ENCODE measurements around the gene PIF1.
"Not testable (repeated sequence)": the region's sequence is repeated elsewhere in the genome, so short reads cannot be mapped to it uniquely, and the experiment has no call there.

PIF1 gene

DNA sequence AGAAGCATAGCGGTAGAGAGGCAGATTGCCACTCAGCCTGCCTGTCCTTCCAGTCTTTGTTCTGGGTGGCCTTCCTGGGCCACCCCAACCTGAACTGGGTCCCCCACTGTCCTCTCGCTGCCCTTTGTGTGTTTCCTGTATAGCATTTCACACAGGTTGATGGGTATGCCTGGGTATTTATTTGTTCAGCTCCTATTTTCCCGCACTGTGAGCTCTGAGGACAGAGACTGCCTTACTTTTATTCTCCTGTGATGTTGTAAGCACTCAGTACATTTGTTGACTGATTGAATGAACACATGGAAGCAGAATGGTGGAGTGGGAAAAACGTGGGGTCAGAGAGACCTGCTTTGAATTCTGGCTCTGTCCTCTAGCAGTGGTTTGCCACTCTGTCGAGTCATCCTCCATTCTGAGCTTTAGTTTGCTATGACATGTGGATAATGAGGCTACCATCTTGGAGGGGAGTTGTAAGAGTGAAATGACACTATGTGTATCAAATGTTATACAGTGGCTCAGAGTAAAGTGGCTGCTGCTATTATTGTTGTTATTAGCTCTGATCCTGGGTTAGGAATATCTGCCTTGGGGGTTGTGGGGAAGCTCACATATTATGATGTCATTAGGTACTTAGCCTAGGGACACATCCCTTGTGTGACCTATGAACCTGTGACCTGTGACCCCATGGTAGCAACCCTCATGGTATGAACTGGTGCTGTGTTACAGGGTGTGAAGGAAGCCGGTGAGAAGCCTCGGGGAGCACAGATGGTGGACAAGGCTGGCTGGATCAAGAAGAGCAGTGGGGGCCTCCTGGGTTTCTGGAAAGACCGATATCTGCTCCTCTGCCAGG is 22.6 kb upstream of the PIF1 start:
- DNase-seq, result no peak

DNA sequence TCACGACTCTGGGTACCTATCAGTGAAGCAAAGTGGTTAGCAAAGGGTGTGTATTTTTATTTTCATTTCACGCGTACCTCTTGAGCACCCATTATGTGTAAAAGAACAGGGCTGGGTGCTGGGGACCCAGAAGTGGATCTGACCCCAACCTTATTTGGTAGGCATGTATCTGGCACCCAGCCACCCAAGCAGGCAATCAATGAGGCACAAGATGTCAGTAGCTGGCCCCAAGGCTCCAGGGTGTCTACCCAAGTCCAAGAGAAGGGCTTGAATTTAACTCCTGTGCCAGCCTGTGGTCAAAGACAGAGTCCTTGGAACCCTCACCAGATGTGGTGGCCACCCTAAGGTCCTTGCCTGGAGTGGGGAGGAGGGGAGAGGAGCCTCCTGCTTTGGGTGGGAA is 22.0 kb upstream of the PIF1 start:
- DNase-seq, result no peak

DNA sequence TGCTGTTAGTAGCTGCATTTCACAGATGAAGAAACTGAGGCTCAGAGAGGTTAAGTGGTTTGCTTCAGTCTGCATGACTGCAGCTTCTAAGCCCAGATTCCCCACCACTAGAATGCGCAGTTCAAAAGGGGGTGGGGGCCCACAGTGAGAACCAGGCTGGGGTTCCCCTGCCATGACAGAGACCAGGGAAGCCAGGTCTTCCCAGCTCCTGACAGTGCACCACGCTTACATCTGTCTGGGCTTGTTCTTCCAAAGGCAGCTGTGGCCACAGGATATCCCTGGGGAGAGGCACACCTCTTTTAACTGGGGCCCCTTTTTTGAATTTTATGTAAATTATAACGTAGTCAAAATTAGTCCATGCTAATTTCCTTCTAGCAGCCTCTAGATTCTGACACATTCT is 21.6 kb upstream of the PIF1 start:
- no peak for DNase-seq

DNA sequence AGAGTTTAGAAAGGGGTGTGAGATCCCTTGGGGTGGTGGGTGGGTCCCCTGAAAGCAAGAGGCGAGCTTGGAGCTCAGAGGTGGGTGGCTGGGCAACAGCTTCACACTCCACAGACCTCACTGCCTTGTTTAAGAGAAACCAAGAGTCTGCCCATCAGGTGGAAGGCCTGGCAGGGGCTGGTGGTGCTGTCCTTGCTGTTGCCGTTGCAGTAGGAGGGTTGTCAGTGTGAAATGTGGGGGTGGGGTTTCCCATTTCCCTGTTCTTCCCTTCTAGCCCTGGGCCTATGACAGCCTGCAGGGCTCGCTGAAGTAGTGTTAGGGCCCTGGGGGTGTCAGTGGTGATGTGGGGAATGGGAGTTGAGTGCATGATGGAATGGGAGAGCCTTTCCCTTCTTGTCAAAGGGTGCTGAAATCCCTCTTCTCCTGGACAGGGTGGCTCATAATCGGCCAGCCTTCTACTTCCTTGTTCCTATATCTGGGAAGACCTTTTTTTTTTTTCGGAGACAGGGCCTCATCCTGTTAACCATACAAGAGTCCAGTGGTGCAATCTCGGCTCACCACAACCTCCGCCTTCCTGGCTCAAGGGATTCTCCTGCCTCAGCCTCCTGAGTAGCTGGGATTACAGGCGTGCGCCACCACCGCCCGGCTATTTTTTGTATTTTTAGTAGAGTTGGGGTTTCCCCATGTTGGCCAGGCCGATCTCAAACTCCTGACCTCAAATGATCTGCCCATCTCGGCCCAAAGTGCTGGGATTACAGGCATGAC is 20.6 kb upstream of the PIF1 start:
- DNase-seq, result no peak

DNA sequence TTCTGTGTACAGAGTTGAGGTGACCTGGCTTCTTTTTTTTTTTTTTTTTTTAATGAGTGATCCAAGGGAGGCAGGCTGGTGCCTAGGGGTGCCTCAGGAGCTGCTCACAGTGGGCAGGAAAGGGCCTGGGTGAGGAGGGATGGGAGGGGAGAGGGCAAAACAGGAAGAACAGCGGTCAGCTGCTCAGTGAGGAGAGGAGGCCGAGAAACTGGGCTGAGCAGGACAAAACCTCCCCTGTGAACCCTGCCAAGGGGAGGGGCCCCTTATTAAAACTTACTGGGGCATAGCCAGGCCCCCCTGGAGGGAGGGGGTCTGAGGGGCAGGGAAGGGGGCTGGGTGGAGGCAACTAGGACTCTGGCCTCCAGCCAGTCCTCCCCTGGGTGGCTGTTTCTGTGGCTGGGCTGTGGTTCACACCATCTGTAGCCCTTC is 19.8 kb upstream of the PIF1 start:
- DNase-seq, result no peak

DNA sequence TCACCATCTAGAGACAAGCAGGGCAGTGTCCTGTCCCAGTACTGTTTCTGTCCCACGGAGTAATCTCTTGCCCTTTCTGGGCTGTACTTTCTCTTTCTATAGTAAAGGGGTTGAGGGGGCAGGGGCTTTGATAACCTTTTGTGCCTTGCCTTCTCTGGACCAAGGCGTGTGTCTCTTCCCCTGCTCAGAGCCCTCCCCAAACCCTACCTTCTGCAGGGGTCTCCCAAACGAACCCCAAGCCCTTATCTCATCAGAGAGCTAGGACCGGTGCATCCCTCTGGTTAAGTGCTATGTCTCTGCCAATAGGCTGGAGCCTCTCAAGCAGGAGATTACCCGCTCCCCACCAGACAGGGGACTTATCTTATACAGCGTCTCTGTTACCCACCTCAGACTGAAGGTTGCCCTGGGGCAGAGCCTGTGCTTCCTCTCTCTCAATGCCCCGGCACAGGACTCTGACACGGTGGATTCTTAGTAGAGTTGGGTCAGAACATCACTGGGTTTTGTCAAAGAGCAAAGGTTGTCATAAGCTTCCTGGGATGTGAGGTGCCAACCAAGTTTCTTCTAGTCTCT is 19.2 kb upstream of the PIF1 start:
- DNase-seq, result no peak

DNA sequence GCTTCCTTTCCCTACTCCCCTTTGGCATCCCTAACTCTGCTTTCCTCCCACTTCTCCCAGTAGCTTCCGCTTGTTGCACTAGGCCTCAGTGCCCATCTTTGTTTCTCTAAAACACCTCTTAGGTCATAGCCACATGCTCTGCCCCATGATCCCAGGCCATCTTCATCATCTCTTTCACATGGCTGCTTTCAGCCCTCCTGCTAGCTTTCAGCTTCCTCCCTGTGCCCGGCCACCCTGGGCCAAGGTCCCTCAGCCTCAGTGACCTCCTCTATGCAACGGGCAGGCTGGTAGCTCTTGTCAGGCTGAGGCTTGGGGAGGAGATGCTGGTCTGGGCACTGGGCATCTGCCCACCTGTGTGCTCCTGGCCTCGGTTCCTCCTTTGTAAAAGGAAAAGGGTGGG is 18.5 kb upstream of the PIF1 start:
- DNase-seq, result no peak

DNA sequence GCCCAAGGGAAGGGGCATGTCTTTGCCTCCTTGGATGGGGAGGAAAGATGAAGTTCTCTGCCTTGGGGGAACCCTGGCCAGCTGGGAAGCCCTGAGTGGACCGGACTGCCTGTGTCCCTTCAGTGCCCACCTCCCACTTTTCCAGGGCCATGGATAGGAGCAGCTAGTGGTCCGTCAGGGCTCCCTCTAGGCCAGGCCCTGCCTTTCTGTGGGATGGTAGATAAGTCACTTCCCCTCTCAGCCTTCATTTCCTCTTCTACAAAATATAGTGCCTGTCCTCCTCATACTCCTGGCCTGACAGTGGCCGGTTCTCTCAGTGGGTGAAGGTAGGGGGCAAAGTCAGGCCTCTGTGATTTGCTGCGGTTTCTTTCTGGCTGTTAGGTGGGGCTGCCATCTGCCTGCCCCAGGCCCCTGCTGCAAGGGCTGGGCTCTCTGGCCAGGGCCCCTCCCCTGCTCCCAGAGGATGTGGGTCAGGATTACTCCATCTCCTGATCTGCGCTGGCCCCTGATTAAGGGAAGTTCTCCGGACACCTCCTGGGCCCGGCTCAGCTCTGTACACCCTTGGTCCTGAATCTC is 17.6 kb upstream of the PIF1 start:
- DNase-seq, result no peak

DNA sequence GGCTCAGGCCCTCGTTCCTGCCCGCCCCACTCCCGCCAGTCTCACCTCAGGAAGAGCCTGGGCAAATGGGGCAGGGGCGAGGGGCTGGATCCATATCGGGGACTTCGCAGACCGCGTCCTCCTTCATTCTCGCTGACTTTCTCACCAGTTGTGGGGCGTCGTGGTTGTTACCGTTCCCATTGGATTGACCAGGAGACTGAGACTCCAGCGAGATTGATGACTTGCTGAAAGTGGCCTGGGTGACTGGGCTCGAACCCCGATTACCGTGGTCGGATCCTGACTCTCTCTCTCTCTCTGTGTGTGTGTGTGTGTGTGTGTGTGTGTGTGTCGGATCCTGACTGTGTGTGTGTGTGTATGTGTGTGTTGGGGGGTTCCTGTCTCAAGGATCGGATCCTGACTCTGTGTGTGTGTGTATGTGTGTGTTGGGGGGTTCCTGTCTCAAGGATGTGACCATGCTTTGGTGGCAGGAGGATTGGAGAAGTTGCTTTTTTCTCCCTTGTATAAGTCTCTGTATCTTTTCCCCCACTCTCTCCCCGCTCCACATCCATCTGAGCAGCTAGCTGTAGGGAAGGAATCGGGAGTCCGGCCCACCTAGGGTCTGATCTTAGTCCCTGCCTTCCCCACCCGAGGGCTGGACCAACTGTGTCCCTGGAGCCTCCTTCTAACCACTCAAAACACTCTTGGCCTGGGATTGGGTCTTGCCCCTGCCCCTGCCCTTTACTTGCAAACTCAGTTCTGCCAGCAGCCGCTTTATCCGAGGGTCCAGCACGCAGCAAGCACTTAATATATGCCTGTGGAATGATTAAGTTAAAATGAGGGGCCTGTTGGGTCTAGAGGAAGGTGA is 16.9 kb upstream of the PIF1 start:
- peak; percentile 17 for DNase-seq

DNA sequence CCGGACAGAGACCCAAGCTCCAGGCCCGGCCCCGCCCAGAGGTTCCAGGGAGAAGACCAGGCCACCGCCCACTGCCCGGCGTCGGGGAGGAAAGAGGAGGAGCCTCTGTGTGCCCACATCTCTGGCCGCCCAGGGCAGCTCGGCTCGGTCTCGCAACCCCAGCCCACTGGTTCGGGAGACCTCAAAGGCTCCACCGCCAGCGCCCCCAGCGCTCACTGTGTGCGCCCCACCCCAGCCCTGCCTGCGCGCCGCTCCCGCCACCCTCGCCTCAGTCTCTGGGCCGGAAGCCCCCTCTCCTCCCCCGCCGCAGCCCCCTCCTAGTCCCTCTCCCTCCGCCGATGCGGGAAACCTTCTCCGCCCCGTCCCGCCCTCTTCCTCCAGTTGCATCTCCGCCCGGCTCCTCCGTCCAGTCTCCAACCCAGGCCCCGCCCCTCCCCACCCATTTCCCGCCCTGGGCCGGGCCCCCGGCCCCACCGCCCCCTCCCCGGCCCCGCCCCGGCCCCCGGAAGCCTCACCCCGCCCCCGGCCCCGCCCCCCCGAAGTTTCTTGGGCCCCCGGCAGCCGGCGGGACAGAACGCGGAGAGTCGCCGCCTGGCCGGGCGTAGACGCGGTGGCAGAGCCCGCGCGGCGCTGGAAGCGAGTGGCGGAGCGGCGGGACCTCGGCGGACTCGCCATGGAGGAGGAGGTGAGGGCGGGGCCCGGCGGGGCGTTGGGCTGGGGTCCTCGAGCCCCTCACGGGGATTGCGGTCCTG is 16.1 kb upstream of the PIF1 start, which contains the start of gene PLEKHO2:
TSS of gene PLEKHO2 (plus strand) at position 572 of the 752 bp plus-strand sequence. CDS start at position 674, 102 bp downstream.
- peak; percentile 96 for DNase-seq

DNA sequence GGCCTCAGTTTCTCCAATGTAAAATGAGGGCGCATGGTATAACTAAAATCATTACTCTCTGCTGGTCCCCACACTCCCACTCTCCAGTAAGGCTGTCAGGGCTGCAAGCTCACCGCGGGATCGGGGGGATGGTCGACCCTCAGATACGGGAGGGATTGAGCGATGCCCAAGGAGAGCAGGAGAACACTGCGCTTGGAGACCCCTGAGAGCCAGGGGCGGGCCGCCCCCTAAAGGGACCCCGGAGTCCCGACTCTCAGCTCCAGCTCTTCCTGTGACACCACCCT is 15.6 kb upstream of the PIF1 start:
- no peak for DNase-seq

DNA sequence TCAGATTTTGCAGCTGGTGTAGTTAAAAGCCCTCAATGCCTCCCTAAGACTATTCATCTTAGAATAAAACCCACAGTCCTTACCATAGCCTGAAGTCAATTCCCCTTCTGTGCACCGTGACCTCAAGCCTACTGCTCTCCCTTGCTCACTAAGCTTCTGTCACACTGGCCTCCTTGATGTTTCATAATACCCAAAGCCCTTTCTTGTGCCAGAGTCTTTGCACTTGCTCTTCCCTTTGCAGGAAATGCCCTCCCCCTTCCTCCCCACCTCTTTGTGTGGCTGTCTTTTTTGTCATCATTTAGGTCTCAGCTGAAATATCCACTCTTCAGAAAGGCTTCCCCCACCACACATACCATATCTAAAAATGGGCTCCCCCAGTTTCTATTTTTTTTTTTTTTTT is 12.1 kb upstream of the PIF1 start:
- no peak for DNase-seq

DNA sequence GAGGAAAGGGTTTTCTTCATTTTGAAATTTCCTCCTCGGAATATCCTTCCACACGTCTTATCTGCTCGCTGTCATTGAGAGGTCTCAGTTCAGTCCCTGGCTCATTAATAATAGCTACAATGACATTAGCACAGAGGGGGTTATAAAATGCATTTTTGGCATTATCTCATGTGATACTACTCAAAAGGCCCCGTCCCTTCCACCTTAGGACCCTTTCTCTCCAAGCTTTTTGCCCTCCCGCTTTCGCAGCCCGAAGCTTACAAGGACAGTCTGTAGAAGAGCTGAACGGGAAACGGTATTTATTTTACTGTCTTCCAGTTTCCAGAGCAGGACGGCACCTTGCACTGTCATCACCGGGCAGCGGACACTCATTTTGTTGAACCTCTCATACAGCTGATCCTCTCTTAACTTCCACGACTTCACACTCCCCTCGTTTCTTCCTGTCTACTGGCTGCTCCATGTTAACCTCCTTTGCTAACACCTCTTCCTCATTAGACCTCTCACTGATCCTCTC is 10.6 kb upstream of the PIF1 start:
- DNase-seq, result no peak

DNA sequence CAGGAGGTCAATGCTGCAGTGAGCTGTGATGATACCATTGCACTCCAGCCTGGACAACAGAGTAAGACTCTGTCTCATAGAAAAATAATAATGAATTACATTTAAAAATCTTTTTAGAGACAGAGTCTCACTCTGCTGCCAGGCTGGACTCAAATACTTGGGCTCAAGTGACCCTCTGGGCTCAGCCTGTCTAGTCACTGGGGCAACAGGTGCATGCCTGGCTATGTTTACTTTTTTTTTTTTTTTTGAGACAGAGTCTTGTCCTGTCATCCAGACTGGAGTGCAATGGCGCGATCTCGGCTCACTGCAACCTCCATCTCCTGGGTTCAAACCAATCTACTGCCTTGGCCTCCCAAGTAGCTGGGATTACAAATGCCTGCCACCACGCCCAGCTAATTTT is 8.2 kb upstream of the PIF1 start:
- no peak for DNase-seq

DNA sequence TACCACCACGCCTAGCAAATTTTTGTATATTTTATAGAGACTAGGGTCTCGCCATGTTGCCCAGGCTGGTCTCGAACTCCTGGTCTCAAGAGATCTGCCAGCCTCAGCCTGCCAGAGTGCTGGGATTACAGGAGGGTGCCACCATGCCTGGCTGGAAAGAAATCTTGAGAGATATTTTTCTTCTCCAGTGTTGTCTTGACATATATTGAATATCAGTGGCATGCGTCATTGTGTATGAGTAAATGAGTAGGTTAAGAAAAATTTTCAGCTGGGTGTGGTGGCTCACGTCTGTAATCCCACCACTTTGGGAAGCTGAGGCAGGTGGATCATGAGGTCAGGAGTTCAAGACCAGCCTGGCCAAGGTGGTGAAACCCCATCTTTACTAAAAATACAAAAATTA is 3.5 kb upstream of the PIF1 start:
- DNase-seq, result peak; percentile 19

DNA sequence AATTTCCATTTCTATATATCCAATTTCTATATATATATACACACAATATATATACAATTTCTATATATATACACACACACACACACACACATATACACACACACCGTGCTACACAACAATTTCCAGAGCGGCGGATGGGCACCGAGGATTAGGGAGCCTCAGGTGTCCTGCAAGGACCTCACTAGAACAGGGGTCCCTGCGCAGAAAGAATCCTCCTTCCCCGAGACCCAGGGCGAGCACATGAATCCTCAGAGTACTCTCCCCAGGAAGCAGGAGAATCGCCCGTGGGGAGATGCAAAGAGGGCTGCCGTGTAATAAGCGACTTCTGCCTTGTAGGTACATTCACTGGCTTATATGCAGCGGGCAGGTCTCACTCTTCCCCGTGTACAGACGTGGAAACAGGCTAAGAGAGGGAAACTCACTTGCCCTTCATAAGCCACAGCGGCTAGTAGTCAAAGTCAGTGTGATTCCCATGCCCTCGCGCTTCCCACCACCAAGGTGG is 467 bp downstream of the PIF1 start:
- no peak for DNase-seq

DNA sequence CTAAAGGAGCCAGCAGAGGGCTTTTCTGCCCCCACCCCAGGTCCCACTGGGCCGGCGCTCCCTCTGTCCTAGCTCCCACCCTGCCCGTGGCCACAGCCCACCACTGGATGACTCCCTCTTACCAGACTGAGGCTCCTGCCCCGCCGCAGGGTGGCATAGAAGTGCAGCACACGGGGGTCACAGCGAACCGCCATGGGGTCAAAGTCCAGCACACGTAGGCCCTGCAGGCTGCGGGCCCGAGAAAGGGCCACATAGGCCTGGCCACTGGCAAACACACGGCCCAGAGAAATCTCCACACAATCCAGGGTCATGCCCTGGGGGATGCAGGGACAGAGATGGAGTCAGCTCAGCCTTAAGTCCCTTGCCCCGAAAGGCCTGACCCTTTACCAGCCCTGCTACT is 9.0 kb downstream of the PIF1 start:
- no peak for DNase-seq

DNA sequence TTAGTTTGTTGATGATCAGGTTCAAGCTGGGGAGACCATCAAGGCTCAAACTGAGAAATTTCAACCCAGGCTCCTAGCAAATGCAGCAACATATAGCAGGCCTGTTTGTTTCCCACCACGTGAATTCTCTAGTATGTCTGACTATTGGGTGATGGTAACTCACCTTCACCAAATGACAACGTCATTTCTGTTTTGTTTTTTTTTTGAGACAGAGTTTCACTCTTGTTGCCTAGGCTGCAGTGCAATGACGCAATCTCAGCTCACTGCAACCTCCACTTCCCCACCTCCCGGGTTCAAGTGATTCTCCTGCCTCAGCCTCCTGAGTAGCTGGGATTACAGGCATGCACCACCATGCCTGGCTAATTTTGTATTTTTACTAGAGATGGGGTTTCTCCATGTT is 10.5 kb downstream of the PIF1 start:
- not testable (repeated sequence) for DNase-seq

DNA sequence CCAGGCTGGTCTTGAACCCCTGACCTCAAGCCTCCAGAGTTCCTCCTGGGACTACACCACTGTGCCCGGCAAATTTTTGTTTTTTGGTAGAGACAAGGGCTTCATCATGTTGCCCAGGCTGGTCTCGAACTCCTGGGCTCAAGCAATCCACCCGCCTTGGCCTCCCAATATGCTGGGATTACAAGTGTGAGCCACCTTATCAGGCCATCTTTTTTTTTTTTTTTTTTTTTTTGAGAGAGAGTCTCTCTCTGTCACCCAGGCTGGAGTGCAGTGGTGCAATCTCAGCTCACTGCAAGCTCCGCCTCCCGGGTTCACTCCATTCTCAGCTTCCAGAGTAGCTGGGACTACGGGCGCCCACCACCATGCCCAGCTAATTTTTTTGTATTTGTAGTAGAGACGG is 11.2 kb downstream of the PIF1 start:
- not testable (repeated sequence) for DNase-seq

DNA sequence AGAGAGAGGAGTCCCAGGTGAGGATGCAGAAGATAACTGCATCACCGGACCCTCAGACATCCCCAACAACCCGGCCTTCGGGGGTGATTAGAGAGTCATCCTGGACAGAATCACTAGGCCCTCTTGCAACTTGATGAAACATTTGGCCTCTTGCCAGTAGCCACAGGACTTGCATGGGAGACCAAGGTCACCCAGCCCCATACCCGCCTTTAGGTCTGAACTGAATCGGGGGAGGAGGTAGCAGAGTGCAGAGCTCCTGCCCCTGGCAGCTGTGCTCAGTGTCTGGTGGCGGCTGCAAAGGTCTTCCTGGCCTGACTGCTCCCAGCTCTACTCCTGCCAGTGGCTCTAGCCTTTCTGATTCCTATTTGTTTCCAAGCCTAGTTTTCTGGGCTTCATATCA is 12.4 kb downstream of the PIF1 start:
- peak; percentile 29 for DNase-seq

Measured in fibroblast of skin of abdomen (primary cell).